SHP77 (cell line): ENCODE results near the gene DCUN1D1.

ENCODE experiments used
- DNase-seq, 2 experiments: peaks; one replicate each; lab custom pipeline; 2025; lab: John Stamatoyannopoulos, UW

Gene DCUN1D1

DNA sequence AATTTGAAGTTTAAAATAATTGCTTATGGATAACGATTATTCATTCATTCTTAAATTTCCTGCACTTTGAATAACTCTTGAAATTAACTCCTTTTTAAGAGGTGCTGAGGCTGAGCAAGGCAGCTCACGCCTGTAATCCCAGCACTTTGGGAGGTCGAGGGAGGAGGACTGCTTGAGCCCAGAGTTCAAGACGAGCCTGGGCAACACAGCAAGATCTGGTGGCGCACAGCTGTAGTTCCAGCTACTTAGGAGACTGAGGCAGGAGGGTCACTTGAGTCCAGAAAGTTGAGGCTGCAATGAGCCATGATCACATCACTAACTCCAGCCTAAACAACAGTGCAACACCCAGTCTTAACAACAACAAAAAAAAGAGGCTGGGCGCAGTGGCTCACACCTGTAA, 8.0 kb downstream of the DCUN1D1 start:
- no peak for DNase-seq

- DNase-seq = no peak
Measured at GRCh38 chr3:182971637-182972036, 8.7 kb downstream of the DCUN1D1 start.

GRCh38 chr3:182970811-182971418, 9.4 kb downstream of the DCUN1D1 start:
- DNase-seq = no peak

DNA sequence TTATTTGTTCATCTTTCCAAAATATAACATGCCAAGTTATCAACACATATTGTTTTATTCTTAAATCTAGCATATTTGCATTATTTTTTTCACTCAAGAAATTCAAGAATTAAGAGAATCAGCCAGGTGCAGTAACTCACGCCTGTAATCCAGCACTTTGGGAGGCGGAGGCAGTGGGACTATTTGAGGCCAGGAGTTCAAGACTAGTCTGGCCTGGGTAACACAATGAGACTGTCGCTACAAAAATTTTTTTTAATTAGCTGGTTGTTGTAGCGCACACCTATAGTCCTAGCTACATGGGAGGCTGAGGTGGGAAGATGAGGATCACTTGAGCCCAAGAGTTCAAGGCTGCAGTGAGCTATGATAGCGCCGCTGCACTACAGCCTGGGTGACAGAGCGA, 10.5 kb downstream of the DCUN1D1 start:
- DNase-seq = no peak

- no peak for DNase-seq
Measured at GRCh38 chr3:182969277-182969676, 11.1 kb downstream of the DCUN1D1 start.

- no peak for DNase-seq
Measured at GRCh38 chr3:182967218-182968204, 12.8 kb downstream of the DCUN1D1 start.

DNA sequence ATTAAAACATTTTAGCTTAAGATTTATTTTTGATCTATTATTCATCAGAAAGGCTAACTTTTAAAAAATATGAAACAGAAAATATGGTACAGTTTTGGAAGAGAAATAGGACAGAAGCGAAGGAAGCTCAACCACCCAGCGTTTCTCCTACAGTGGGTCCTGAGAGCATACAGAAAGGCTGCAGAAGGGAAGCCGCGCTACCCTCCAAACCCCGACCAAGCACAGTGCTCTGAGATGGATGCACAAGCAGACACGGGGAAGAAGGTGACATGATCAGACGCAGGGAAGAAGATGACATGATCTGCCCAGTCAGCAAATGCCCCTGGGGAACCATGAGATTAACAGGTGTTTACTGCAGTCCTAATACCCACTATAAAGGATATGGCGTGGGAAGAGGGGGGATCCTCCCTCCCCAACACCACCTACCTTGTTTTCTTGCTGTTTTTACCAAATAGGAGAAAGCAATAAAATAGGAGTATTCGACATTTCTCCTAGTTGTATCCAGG, 14.4 kb downstream of the DCUN1D1 start:
- DNase-seq = no peak

DNA sequence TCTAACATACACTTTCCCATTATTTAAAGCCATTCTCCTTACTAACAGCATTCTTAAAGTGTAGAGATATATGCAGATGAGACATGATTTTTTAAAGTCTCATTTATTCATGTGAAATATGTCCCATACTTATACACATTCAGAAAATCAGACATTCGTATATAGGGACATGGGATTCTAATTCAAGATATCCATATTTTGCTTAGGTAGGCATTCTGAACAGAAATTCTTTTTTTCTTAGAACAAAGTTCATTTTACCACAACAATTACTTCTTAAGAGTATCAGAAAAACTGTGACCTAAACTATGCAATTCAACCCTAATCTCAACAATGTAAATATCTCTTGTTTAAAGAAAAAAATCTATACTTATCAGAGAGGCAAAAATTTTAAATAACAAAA, 16.2 kb downstream of the DCUN1D1 start:
- no peak for DNase-seq

- no peak for DNase-seq
Measured at GRCh38 chr3:182962166-182962565, 18.2 kb downstream of the DCUN1D1 start.

GRCh38 chr3:182959474-182960350, 20.6 kb downstream of the DCUN1D1 start:
- no peak for DNase-seq

GRCh38 chr3:182957676-182958266, 22.6 kb downstream of the DCUN1D1 start:
- no peak for DNase-seq

GRCh38 chr3:182957226-182957625, 23.1 kb downstream of the DCUN1D1 start:
- DNase-seq = no peak

DNA sequence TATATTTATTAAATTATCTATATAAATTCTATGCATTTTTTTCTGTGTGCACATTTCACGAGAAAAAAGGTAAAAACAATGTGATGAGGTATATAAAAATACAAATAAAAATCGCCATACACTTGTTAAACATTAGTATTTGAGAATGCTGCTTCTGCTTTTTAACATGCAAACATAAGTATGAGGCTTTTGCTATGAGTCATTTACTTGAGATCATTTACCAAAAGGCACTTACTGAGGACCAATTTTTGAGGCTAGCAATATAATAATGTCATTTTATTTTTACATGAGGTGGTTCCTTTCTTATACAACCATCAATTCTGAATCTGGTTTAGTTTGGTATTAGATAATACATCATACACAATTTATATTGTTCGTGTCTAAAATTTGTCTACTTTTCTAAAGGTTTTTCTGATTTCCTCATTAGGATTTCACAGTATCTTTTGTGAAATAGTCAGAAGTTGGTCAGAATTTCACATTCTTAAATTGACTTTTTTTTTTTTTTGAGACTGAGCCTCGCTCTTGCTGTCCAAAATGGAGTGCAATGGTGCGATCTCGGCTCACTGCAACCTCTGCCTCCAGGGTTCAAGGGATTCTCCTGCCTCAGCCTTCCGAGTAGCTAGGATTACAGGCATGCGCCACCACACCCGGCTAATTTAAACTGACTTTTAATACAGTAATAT, 25.6 kb downstream of the DCUN1D1 start:
- DNase-seq = no peak

DNA sequence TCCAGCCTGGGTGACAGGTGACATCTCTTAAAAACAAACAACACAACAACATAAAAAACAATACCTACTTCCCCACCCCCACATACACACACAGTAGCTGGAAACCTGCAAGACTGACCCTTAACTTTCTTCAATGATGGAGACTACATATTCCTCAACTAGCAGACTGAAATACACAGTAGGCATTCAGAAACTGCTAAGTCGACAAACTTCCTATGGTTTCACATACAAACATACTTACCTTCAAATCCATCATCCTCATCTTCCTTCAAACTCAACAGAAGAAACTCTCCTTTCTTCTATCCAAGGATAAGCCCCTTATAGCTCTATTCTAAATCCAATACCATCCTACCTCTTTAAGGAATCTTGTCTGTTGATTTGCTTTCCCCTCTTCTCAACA, 30.6 kb downstream of the DCUN1D1 start:
- DNase-seq = no peak

- no peak for DNase-seq
Measured at GRCh38 chr3:182948305-182948704, 32.0 kb downstream of the DCUN1D1 start.

DNA sequence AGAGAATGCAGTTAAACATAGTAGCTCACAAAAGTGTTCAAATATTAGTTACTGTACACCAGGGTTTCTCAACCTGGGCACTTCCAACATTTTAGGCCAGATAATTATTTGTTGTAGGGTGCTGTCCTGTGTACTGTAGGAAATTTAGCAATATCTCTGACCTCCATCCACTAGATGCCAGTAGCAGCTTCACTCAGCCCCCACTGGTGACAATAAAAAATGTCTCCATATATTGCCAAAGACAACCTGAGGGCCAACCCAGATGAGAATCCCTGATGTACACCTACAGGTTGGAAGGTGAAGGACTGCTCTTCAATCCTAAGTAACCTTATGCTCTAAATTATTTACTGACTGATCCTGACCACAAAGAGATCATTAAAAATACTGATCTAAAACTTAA, 32.5 kb downstream of the DCUN1D1 start:
- peak in 1 of 2 experiments; percentile 10 for DNase-seq

- DNase-seq = no peak
Measured at GRCh38 chr3:182941719-182942118, 38.6 kb downstream of the DCUN1D1 start.

DNA sequence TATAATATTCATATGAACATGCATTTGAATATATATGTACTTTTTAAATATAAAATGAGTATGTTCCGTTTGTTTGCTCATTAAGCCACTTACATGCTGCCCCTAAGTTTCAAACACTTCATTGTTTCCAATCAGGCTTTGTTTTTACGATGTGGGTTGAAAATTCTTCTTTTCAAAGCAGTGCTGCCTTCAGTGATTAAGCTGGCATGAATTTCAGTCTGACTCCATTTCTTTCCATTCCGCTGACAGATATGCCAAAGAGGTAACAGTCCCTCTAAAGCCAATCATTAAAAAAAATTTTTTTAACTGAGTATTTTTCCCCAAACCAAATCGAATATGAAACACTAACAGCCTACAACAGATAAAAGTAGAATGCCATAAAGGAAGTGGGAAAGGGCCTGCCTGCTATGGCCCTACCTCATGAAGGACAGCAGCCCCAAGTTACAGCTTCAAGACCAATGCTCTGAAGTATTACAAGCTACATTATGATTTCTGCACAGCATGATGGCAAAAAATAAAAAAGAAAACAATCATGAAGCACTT, 40.0 kb downstream of the DCUN1D1 start:
- DNase-seq = no peak

DNA sequence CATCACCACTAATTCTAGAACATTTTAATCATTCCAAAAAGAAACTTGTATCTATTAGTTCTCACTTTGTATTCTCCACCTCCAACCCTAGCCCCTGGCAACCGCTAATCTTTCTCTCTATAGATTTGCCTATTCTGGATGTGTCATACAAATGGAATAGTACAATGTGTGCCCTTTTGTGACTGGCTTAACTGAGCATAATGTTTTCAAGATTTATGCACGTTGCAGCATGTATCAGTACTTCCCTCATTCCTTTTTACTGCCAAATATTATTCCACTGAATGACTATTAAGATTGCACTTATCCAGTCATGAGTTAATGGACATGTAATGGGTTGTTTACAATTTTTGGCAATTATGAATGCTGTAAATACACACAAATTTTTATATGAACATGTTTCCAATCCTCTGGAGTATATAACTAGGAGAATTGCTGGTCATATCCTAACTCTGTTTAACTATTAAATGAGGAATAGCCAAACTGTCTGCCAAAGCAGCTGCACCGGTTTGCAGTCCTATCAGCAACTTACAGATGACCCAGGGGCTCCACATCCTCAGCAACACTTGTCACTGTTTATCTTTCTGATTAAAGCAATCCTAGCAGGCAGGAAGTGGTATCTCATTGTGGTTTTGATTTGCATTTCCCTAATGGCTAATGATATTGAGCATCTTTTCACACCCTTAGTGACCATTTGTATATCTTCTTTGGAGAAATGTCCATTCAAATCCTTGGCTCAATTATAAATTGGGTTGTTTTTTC, 42.9 kb downstream of the DCUN1D1 start:
- DNase-seq = no peak

DNA sequence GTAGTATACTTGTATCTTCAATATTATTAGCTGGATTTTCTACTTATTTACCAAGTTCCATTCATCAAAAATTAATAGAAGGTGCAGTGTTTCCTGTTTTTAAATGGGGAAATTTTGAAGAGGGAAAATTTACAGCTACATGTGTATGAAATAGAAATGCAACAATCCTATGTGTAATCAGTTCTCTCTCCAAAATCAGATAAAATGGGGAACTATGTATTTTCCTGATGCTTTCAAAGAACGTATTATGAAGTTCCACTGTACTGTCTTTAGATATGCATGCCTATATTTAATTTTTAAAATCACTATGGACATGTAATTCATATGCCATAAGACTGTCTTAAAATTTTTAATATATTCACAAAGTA, 43.4 kb downstream of the DCUN1D1 start:
- DNase-seq = no peak
